NCI-H2196 (cell line): ENCODE data around the gene UROC1.

Source experiments
- DNase-seq: peaks from one replicate; lab custom pipeline; 2025; ENCODE audit not compliant: unreplicated experiment; lab: John Stamatoyannopoulos, UW

Gene UROC1

DNA sequence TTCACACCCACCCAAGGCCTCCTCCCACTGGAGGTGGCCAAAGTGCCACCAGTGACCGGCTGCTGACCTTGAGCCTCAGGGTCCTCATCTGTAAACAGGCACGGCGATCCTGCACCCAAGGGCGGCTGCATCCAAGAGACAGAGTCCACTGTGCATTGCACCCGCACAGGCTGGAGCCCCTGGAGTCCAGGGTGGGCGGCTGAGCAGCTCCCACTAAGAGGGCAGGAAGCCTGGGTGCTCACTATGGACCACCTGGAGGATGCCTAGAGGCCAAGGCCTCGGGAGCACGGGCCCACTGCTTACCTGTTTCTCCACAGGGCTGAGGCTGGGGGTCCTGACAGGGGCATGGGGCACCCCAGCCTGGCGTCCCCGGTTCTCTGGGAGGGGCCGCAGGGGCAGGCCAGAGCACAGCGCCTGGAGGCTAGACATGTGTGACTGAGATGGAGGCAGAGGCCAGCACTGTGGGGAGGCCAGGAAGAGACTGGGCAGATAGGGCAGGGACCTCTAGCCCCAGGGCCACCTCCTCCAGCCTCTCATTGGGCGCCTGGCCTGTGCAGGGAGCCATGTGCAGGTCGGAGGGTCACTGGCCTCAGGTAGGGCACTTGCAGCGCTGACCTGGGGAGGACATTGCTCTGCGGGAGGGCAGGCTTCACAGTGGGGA lies at the start of gene UROC1:
Gene UROC1 (minus strand): TSS at position 483 of the 661 bp plus-strand sequence. CDS start 54 bp downstream, at position 429.
- DNase-seq, result no peak

DNA sequence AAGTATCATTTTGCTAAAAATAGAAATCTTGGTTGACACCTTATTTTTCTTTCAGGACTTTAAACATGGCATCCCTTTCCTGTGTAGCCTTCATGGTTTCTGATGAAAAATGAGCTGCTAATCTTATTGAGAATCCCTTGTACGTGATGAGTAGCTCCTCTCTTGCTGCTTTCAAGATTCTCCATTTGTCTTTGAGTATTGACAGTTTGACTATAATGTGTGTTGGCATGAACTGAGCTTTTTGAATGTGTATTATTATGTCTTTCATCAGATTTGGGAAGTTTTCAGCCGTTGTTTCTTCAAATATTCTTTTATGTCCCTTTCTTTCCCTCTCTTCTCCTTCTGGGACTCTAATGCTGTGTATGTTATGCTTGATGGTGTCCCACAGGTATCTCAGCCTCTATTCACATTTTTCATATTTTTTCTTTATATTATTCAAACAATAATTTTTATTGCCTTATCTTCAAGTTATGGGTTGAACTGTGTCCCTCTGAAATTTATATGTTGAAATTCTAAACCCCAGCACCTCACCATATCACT lies 45.2 kb upstream of the UROC1 start:
- DNase-seq, result no peak

DNA sequence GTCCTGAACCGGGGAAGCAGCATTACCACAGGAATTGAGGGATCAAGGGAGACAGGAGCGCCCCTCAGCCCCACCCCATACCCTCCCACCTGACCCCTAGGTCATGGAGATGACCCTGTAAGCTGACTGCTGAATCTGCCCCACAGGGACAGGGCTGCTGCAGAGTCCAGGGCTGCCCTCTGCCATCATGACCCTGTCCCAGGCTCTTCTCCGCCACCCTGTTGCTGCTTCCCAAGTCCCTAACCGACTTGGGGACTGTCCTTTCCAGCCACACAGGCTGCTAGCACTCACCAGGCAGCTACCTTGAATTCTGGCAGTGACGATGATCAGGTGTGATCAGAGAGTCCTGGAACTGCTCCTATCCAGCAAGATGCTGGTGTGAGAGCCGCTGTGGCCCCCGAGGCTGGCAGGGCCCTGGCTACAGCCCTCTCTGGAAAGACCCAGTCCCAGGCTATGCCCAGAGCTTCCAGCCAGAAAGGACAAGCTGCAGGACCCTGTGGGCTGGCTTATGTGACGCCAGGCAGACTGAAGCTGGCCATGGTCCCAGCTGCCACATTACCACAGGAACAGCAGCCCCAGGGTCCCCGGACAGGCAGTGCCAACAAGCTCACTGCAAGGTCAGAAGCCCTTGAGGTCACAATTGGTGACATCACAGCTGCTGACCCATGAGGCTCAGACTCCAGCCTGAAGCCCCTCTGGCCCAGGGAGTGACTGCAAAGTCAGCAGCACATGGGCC lies 40.9 kb upstream of the UROC1 start, which contains the start of gene C3orf22:
Gene C3orf22 (minus strand): TSS at position 597 of the 736 bp plus-strand sequence. CDS start 5,542 bp downstream, outside the sequence.
- no peak for DNase-seq

DNA sequence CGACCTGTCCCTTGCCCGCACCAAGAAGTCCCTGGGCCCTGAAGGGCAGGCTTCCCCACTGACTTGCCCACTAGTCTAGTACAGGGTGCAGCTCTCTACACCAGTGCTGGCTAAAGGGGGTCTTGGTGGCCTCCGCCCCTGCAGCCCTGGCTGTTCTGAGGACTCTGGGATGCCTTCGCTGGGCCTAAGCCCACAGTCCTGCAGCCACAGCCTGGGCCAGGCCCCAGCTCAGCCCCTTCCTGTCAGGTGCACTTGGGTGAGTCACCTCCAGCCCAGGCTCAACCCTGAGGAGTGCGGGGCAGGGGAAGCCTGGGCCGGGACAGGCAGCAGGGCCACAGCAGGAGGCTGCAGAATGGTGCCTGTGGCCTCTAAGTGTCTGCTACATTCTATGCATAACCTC lies 40.2 kb upstream of the UROC1 start:
- DNase-seq, result no peak

DNA sequence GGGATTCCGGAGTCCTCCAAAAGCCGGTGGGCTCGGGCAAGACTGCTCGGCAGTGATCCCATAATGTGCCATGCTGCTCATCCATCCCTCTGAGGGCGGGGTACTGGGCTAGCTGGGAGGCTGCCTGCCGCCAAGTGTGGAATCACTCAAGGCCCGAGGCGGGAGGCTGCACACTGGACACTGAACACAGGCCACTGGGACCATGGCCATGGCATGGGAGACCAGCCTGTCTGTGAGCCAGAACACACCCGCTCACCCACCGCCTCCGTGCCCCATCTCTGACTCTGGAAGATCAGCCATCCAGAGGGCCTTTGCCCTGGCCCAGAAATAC lies 39.8 kb upstream of the UROC1 start:
- no peak for DNase-seq

DNA sequence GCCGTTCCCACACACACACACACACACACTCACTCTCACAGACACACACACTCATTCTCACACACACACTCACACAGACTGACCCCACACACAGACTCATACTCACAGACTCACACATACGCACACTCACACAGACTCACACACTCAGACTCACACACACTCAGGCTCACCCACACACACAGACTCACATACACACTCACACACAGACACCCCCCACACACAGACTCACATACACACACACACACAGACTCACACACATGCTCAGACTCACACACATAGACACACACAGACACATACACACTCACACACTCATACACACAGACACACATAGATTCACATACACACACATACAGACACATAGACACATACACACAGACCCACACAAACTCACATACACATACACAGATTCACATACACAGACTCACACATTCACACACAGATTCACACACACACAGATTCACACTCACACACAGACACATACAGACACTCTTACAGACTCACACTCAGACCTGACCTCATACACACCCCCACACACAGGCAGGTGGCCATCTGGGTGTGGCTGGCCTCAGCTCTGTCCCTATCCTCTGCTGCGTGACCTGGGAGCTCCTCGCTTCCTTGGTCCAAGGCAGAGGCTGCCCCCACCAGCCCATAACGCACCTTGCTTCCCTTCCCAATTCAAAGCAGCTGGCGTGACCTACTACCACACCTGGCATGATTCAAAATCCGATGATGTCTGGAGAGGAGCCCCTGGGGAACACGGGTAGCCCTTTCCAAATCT lies 39.3 kb upstream of the UROC1 start:
- DNase-seq, result no peak

DNA sequence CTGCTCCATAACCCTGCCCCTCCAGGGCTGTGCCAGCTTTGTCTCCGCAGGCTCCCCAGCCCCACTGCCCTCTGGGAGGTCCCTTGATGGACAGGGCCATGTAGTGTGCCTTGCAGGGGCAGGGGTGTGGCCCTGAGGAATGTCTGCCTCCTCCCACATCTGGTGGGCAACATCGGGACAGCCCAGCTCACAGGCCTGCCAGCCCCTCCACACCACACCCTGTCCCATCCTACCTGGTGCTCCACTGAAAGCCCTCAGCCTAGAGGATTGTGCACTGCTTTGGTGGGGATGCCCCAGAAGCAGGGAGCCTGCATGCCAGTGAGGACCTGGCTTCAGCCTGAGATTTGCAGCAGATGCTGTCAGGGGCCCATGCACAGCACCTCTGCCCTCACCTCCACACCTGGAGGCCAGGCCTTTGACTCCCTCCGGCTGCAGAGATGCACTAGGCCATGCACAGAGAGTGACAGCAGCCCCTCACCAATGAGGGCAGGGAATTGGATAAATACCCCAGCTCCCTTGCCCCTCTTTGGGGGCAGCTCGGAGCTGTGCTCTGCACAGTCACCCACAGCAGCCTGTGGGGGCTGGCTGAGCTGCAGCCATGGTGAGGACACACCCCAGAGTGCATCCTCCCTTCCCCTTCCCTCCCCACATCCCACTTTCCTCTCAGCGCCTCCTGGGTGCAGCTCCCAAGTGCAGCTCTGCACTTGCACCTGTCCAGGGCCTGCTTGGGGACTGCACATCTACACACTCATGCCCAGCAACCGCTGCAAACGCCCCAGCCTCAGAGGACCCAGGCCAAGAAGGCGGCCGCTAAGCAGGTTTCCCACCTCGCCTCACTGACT lies 38.4 kb upstream of the UROC1 start:
- no peak for DNase-seq

DNA sequence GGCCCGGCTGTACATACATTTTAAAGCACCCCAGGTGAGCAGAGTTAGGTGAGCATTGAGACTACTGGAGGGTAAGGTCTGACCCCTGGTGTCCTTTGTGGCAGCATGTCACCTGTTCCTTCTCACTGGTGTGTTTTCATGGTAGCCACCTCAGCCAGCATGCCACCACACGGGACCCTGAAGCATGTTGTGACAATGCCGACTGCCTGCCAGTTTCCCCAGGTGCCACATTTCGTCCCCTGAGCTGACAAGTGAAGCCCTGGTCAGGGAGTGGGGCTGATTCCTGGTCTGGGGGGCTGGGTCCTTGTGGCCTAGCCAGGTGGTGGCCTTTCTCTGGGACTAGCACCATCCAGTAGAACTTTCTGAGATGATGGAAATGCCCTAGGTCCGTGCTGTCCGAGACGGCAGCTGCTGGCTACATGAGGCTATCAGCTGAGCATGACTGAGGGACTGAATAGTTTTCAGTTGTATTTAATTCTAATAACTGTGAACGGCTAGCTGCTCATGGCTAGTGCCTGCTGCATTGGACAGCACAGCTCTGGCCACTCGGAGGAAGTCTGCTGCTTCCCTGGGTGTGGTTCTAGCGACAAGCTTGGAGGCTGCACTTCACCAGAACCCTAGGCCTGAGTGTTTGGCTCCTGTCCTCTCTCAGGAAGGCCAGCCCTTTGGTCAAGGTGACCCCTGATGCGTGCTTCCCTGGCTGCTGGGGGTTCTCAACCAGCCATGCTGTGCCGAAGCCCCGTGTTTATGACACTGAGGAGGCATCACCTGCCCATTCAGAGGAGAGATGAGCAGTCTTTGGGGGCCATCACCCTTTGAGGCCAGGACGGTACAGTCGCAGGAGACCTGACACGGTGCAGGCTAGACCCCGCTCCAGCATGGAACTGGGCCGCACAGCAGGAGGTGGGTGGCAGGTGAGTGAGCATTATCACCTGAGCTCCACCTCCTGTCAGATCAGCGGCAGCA lies 37.3 kb upstream of the UROC1 start:
- no peak for DNase-seq

DNA sequence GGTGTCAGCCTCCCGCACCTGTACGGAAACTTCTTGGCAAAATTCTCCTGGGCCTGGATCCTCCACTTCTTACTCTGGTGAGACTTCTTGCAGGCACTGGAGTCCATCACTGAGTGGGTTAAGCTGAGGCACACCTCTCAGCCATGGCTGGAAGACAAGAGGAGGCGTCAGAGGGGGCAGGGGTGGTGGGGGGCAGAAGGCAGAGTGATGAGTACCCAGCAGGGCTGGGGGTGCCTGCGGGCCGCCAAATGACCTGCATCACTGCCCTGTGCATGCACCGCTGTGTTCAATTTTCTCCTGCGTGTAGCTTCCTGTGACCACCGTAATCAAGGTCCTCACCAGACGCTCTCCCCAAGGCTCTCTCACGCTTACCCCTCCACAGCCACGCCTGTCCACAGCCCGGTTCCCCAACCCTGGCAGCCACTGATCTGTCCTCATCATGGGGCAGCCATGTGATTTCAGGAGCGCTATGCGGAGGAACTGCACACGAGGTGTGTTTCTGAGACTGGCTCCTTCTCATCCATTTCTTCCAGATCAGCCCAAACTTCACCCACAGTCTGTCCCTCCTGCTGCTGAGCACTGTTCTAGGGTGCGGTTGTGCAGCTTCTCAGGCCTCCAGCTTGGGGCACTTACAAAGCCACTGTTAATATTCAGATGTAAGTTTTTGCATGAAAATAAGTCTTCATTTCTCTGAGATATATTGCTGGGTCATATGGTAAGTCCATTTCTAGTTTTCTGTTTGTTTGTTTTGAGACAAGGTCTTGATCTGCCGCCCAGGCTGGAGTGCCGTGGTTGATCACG lies 35.9 kb upstream of the UROC1 start:
- no peak for DNase-seq

DNA sequence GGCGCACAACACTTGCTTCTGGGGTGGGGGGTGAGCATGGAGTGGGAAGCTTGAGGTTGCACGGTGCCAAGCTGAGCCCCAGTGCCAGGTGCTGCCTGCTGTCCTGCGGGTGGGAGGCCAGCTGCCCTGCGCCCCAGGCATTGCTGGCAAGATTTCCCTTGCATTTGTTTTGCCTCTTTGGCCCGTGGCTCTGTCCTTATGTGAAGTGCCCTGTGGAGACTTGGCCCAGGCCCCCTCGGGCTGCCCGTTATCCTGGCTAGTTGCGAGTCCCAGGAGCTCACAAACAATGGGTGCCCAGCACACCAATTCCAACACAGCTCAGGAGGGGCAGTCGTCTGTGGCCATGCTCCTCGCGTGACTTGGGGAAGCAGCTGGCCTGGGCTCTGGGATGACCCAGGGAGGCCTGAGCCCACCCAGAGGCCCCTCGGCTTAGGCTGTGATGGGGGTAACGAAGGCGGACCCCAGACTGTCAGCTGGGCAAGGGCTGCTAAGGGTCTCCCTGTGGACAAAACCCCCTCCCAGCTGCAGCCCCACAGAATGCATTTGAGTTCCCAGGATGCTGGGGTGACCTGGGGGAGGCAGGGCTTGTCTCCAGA lies 35.2 kb upstream of the UROC1 start:
- DNase-seq, result no peak

DNA sequence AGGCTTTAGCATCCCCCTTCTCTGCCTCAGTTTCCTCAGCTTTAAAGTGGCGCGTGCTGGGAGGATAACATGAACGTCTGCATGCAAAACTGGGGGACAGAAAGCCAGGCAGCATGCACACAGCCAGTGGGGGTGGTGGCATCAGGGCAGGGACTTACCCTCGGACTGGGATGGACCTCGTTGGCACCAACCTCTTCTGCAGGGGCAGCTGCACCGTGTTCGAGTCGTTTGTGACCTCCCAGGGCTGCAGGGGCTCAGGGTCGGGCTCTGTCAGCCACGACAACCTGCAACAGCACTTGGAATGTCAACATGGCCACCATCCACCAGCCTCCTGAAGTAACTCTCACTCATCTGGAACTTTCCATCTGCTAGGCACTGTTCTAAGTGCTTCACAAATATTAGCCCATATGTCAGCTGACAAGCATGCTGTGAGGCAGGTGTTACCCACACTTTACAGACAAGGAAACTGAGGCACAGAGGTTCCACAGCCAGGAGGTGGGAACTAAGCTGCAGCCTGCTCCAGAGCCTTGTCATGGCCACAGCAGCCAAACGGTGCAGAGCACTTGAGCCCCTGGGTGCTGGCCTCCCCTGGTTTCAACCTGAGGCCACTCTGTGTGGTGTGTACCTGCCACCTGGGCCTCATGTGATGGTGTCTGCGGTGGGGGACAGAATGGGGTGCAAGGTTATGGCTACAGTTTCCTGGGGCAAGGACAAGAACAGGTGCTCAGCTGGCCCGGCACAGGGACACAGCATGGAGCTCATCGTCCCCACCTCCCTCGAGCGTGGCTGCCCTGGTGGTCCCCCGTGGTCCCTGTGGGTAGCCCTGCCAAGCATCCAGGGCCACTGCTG lies 34.5 kb upstream of the UROC1 start:
- no peak for DNase-seq

DNA sequence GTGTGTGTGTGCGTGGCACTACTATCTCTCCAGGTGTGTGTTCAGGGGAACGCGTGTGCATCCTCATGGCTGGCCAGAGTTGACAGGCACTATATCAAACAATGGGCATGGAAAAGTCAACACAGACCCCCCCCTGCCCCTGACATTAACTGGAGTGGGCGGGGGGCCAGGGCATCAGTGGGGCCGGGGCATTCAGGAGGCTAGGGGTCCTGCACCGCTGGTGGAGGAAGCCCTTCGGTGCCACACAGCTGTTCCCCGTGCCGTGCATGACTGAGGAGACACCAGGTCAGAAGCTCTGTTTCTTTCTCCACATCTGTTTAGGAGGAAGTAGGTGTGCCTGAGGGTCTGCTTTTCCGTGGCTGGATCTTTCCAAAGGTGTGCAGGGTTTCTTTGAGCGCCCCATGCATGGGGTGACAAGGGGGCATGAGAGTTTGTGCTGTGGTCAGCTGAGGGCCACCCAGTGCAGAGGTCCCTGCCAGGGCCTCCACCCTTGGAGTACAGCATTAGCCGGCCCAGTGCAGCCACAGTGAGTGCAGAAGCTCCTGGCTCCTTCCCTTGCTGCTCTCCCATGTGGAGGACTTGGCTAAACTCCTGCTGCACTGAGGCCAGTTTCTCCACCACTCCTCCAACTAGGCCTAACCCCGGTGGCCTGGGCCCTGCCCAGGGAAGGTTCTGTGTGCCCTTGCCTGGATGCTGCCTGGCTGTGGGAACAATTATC lies 33.7 kb upstream of the UROC1 start:
- no peak for DNase-seq

DNA sequence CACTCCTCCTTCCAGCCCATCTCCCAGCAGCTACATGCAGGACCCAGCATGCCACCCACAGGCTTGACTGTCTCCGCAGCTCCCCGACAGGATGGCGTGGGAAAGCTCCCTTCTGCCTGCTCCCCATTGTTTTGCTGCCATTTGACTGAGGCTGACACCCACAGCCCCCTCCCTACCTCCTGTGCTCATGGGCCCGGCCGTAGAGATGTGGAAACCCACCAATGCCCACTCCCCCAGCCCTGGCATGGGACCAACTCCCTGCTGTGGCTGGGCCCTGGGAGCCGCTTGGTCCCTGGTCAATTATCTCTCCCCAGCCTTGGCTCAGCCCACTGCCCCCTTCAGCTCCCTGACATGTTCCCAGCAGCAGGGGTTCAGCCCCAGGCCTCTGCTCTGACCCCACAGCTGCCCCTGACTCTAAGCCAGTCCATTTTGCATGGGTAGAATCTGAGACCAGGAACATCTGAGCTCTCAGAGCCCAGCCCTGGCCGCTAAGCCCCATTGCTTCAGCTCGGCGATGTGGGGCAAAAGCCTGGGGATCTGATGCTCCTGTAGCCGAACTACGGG lies 33.0 kb upstream of the UROC1 start:
- DNase-seq, result no peak

DNA sequence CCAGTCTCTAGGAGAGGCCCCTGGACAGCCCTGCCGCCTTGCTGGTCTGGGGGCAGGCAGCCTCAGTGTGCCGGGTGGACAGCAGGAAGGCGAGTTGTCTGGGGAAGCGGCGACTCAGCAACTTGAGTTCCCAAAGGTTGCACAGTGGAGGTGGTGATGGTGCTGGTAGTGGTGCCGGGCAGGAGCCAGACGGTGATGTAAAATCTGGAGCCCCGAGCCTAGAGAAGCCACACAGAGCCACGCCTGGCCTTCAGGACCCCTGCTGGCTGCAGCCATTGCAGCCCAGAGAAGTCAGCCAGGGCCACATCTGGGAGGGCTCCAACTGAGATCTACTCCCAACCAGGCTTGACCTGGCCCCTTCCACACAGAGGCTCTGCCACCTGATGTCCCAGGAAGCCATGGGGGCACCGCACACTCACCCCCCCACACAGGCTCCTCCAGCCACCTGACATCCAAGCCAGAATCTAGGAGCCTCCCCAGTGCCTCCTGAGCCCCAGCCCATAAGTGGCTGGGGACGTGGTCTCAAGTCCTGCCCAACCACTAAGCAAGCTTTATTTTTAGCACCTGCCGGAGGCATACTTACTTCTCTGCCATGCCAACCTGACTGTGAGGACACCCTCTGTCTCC lies 32.4 kb upstream of the UROC1 start:
- DNase-seq, result no peak

DNA sequence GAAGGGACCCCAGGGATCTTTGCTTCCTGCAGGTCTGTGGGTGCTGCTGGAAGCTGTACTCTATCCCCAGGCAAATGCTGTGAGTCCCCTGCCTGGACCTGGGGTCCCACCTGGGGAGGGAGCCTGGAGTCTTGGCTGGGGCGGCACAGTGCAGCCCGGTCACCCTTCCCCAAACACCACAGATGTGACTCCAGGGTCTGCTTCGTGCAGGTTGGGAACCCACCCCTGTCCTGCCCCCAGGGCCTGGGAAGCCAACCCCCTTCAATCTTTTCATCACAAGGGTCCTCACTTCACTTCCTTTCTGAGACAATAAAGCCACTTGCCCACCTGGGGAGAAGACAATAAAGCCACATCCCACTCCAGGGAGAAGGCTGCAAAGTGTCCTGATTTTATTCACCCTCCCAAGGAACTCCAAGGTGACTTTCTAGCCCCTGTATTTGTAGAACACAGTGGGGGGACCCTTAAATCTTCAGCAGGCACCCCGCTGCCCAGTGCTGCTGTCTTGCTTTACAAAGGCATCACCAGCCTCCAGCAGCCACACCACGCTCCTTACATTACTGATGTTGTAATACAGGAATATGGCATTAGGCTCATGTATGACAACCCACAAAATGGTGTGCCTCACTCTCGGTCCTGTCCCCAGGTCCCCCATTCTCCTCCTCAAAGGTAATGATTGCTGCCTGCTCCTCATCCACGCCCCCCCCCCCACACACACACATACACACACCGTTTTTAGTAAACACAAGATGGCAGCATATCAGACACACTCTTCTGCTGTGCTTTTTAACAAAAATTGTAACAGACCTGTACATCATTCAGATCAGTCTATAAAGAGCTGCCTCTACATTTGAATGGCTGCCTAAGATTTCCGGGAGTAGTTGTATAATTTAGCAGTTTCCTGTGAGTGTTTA lies 31.2 kb upstream of the UROC1 start:
- DNase-seq, result no peak
